ENCODE measurements around the gene JCHAIN. TPM values are rescaled to one million over a fixed set of nuclear protein-coding genes. Genes with fewer than 3 reads are reported as not detected.

Gene JCHAIN
- total and polyA plus RNA-seq, 9 of the 15 experiments (the other 6 are each of a cell fraction or from before 2014, with no cell fraction given) = 0.04 to 0.68 (median 0.26) TPM; not detected in 5

DNA sequence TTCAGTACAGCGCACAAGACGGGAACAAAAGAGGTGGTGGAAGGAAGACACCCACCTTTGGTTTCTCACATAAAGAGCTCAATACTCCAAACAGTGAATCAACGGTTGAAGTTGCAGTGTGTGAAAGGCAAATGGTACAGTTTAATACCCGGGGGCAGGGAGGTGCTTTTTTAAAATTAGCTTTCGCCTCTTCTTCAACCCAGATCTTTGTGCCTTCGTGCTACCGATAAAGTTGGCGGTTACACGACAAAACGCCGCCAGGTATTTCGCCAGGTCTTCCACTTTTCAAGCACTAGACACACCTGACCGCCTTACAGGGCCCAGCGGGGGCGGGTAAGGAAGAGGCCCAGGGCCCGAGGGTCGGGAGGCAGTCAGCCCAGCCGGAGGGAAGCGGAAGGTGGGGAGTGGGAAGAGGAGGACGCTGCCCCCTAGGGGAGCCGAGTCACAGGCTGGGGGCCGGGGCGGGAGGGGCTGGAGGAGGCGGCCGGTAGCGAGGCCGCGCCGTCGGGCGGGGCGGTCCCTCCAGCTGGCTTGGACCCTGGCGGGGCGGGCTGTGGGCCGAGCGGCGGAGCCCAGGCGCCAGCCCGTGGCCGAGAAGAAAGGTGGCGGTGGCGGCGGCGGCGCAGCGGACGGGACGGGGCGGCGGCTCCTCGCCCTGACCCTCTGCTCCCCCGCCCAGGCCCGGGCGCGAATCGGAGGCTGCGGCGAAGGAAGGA is 38.1 kb upstream of the JCHAIN start (continued):
- TF ChIP-seq POLR2G (IDR thresholded peaks at IDR 0.05; ENCODE audit: low read depth, low read length) (peak; percentile 58), RAD21 (CRISPR knock-in tag; conservative IDR thresholded peaks at IDR 0.05 in 1 of 2, IDR thresholded peaks at IDR 0.05 in 1 of 2) (peak in 1 of 2 experiments; percentile 30; a peak in 1 of 4 replicates), ELF1 (tag; IDR thresholded peaks at IDR 0.05) (peak; percentile 67), NCOA4 (IDR thresholded peaks at IDR 0.05; ENCODE audit: partially characterized antibody) (no peak), KAT7 (CRISPR knock-in tag; IDR thresholded peaks at IDR 0.05; ENCODE audit: borderline replicate concordance) (0 out of 2 replicates have a peak, but pooled peaks have one; percentile 79), L3MBTL2 (IDR thresholded peaks at IDR 0.05) (peak; percentile 25), ZKSCAN1 (IDR thresholded peaks at IDR 0.05; ENCODE audit: low read depth, low read length) (0 out of 2 replicates have a peak, but pooled peaks have one; percentile 8), CBX1 (IDR thresholded peaks at IDR 0.05; ENCODE audit: low read depth) (peak; percentile 86), CTCFL (IDR thresholded peaks at IDR 0.05; ENCODE audit: borderline replicate concordance, insufficient read depth, low read depth, low read length, poor library complexity, severe bottlenecking) (peak; percentile 97), HDAC1 (IDR thresholded peaks at IDR 0.05) (0 out of 4 replicates have a peak, but pooled peaks of 1 of the 2 experiments have one; percentile 25), TBL1XR1 (IDR thresholded peaks at IDR 0.05; ENCODE audit: low read length in 2 of 2) (no peak), SLC30A9 (CRISPR knock-in tag; IDR thresholded peaks at IDR 0.05) (no peak), CTBP1 (IDR thresholded peaks at IDR 0.05; ENCODE audit: borderline replicate concordance) (peak; percentile 76; the same call in 1 of the 2 replicates), PRMT5 (CRISPR knock-in tag; IDR thresholded peaks at IDR 0.05) (no peak), ETV5 (CRISPR knock-in tag; IDR thresholded peaks at IDR 0.05; ENCODE audit: low read depth) (peak; percentile 33; the same call in 1 of the 2 replicates), TOE1 (IDR thresholded peaks at IDR 0.05; ENCODE audit: borderline replicate concordance) (peak; percentile 77), TOE1 (CRISPR knock-in tag; IDR thresholded peaks at IDR 0.05; ENCODE audit: borderline replicate concordance, low read depth) (no peak), MTA1 (IDR thresholded peaks at IDR 0.05; ENCODE audit: borderline replicate concordance) (no peak), NONO (IDR thresholded peaks at IDR 0.05; ENCODE audit: low read depth in 2 of 2, low read length in 1 of 2) (peak in 1 of 2 experiments; percentile 69)
- TF ChIP-seq, protein P1, sequence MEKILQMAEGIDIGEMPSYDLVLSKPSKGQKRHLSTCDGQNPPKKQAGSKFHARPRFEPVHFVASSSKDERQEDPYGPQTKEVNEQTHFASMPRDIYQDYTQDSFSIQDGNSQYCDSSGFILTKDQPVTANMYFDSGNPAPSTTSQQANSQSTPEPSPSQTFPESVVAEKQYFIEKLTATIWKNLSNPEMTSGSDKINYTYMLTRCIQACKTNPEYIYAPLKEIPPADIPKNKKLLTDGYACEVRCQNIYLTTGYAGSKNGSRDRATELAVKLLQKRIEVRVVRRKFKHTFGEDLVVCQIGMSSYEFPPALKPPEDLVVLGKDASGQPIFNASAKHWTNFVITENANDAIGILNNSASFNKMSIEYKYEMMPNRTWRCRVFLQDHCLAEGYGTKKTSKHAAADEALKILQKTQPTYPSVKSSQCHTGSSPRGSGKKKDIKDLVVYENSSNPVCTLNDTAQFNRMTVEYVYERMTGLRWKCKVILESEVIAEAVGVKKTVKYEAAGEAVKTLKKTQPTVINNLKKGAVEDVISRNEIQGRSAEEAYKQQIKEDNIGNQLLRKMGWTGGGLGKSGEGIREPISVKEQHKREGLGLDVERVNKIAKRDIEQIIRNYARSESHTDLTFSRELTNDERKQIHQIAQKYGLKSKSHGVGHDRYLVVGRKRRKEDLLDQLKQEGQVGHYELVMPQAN (IDR thresholded peaks at IDR 0.05; ENCODE audit: borderline replicate concordance) = peak; percentile 40; the same call in 1 of the 2 replicates
